ENCODE measurements around the gene TBCD. TPM values are rescaled to one million over a fixed set of nuclear protein-coding genes. Genes with fewer than 3 reads are reported as not detected.

Gene TBCD
- total RNA-seq, 1 experiment from 2014 or later = 173 TPM

GRCh38 chr17:82851381-82851780 is 99.5 kb downstream of the TBCD start:
- CTCF ChIA-PET = no interaction called here
- DNase-seq (ENCODE audit: low spot score) (no peak), ATAC-seq (no peak)
- no peak overlapping the region; the same call in 1 of the 2 replicates for H3K27ac Mint-ChIP-seq
- H3K4me3 Mint-ChIP-seq = no peak overlapping the region
- POLR2A ChIA-PET = no interaction called here
- peaks cover 4% of the 10 kb centered on the region for H3K9me3 Mint-ChIP-seq
- peaks cover 36% of the 10 kb centered on the region for H3K36me3 Mint-ChIP-seq
- H3K27me3 Mint-ChIP-seq (ENCODE audit: low read depth) = no peaks in the 10 kb centered on the region
- no peak for TF ChIP-seq GABPB1 (CRISPR knock-in tag; IDR thresholded peaks at IDR 0.05)
- no peak for TF ChIP-seq ATF2 (CRISPR knock-in tag; IDR thresholded peaks at IDR 0.05; ENCODE audit: borderline replicate concordance, low read depth)
- no peak for TF ChIP-seq ESRRA (CRISPR knock-in tag; IDR thresholded peaks at IDR 0.05; ENCODE audit: borderline replicate concordance)
- TF ChIP-seq ZSCAN18 (CRISPR knock-in tag; IDR thresholded peaks at IDR 0.05) = no peak
- TF ChIP-seq STAT6 (CRISPR knock-in tag; conservative IDR thresholded peaks at IDR 0.05; ENCODE audit: low read depth) = no peak
- no peak for TF ChIP-seq PRDM15 (CRISPR knock-in tag; IDR thresholded peaks at IDR 0.05)
- TF ChIP-seq SP1 (CRISPR knock-in tag; conservative IDR thresholded peaks at IDR 0.05) = no peak
- TF ChIP-seq TP53 (CRISPR knock-in tag; IDR thresholded peaks at IDR 0.05) = no peak
- no peak for TF ChIP-seq TEAD4 (CRISPR knock-in tag; IDR thresholded peaks at IDR 0.05)
- TF ChIP-seq SMAD3 (CRISPR knock-in tag; IDR thresholded peaks at IDR 0.05; ENCODE audit: borderline replicate concordance) = no peak
- TF ChIP-seq ATF1 (CRISPR knock-in tag; IDR thresholded peaks at IDR 0.05) = no peak
- TF ChIP-seq ZNF532 (CRISPR knock-in tag; IDR thresholded peaks at IDR 0.05; ENCODE audit: borderline replicate concordance) = no peak
- TF ChIP-seq NR2C2 (CRISPR knock-in tag; IDR thresholded peaks at IDR 0.05) = no peak
- no peak for TF ChIP-seq NR1H2 (CRISPR knock-in tag; IDR thresholded peaks at IDR 0.05)
- TF ChIP-seq E2F4 (CRISPR knock-in tag; IDR thresholded peaks at IDR 0.05; ENCODE audit: borderline replicate concordance, low read depth) = no peak
- no peak for TF ChIP-seq IRF2 (CRISPR knock-in tag; IDR thresholded peaks at IDR 0.05; ENCODE audit: borderline replicate concordance, low read depth)
- TF ChIP-seq FOXK1 (CRISPR knock-in tag; IDR thresholded peaks at IDR 0.05) = no peak
- no peak for TF ChIP-seq ZNF317 (CRISPR knock-in tag; IDR thresholded peaks at IDR 0.05; ENCODE audit: borderline replicate concordance, low read depth)
- TF ChIP-seq FOXJ3 (CRISPR knock-in tag; IDR thresholded peaks at IDR 0.05; ENCODE audit: borderline replicate concordance) = no peak
- peaks cover 6% of the 10 kb centered on the region; the same call in 1 of the 2 replicates for H3K4me1 Mint-ChIP-seq
